ENCODE measurements around the gene INPP5D.

DNA sequence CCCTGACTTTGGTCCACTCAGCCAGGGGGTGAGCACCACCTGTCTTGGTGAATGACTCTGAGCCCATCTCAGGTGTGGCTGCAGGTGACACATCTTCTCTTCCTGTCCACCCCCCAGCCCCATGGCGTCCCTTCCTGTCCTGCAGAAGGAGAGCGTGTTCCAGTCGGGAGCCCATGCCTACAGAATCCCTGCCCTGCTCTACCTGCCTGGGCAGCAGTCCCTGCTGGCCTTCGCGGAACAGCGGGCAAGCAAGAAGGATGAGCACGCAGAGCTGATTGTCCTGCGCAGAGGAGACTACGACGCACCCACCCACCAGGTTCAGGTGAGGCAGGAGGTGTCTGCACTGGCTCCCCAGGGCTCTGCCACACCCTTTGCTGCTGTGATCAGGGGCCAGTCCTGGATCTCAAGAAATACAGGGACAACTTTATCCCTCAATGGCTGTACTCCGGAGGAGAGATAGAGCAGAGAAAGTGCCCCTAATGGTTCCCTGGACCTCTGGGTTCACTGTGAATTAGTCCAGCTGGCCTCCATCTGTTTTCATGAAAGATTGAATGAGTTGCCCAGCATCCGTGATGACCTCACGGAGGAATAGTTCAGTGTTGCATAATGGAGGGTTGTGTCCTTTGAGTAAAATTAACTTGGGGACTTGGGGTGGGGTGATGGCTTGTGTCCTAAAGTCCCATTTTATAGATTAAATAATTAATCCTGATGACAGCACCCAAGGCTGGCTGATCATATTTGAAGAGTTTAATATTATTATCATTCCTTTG lies 27.4 kb upstream of the INPP5D start, which contains the start of gene NEU2:
- TF ChIP-seq, protein P1, sequence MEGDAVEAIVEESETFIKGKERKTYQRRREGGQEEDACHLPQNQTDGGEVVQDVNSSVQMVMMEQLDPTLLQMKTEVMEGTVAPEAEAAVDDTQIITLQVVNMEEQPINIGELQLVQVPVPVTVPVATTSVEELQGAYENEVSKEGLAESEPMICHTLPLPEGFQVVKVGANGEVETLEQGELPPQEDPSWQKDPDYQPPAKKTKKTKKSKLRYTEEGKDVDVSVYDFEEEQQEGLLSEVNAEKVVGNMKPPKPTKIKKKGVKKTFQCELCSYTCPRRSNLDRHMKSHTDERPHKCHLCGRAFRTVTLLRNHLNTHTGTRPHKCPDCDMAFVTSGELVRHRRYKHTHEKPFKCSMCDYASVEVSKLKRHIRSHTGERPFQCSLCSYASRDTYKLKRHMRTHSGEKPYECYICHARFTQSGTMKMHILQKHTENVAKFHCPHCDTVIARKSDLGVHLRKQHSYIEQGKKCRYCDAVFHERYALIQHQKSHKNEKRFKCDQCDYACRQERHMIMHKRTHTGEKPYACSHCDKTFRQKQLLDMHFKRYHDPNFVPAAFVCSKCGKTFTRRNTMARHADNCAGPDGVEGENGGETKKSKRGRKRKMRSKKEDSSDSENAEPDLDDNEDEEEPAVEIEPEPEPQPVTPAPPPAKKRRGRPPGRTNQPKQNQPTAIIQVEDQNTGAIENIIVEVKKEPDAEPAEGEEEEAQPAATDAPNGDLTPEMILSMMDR (IDR thresholded peaks at IDR 0.05; ENCODE audit: extremely low read depth in 1 of 2, insufficient read depth in 1 of 2, low read depth in 1 of 2, low read length in 2 of 2) = no peak
- TF ChIP-seq POLR2A (IDR thresholded peaks at IDR 0.05; ENCODE audit: low read depth, low read length) = no peak
- TF ChIP-seq POLR2AphosphoS5 (IDR thresholded peaks at IDR 0.05; ENCODE audit: insufficient read depth, low read depth, low read length) = no peak
- no peak for TF ChIP-seq GATA2 (IDR thresholded peaks at IDR 0.05; ENCODE audit: insufficient read depth, insufficient read length, low read depth, low read length)
- TF ChIP-seq EZH2 (IDR thresholded peaks at IDR 0.05; ENCODE audit: borderline replicate concordance, low read depth, low read length, severe bottlenecking) = no peak
- TF ChIP-seq JUN (IDR thresholded peaks at IDR 0.05; ENCODE audit: borderline replicate concordance, insufficient read depth, insufficient read length, low read depth) = no peak
- TF ChIP-seq FOS (IDR thresholded peaks at IDR 0.05; ENCODE audit: borderline replicate concordance, insufficient read depth, low read length) = no peak

All from endothelial cell of umbilical vein (primary cell).